ENCODE results near the gene FRRS1. TPM values are rescaled to one million over a fixed set of nuclear protein-coding genes. Genes with fewer than 3 reads are reported as not detected.

FRRS1 gene
- total and polyA plus RNA-seq, 10 of the 15 experiments (the other 5 are each of a cell fraction or from before 2014, with no cell fraction given) = 0.13 to 18.9 (median 8.0) TPM

- no peaks in the 10 kb centered on the region for H3K79me2 ChIP-seq (ENCODE audit: control insufficient read depth, insufficient read depth, low read length)
- no peak overlapping the region for H3K4me2 ChIP-seq (ENCODE audit: control insufficient read depth, insufficient read depth)
- FAIRE-seq = no peak
- no peak overlapping the region for H3K4me3 ChIP-seq
- 63% methylated on average over 17 of the region's 17 CpGs for WGBS (ENCODE audit: insufficient coverage, insufficient replicate concordance, low lambda C conversion rate, missing lambda C conversion rate)
- ATAC-seq = no peak
- H3K27ac ChIP-seq (ENCODE audit: control insufficient read depth, insufficient read depth) = no peak overlapping the region
- no TSS peak for BruUV-seq (replicated peaks)
- DNase-seq (ENCODE audit: low read depth, low spot score) = no peak
- ChIA-PET SMC1A (ENCODE audit: uncharacterized antibody, unreplicated experiment) (no interaction called here), CTCF (interaction anchor here (0.9 to 2.0 kb wide), 4 partner anchors 9 to 64 kb away, joined by 3 to 5 read pairs (median 4); no protein-coding TSS in a partner anchor), RAD21 (ENCODE audit: unreplicated experiment) (no interaction called here), POLR2A (interaction anchor here (1.4 kb wide), 1 partner anchor 83 kb away, joined by 3 read pairs; no protein-coding TSS in a partner anchor)
- peaks cover 0 to 6% of the 10 kb centered on the region in 2 experiments; a peak in 3 of 4 replicates for H3K36me3 ChIP-seq (ENCODE audit: control insufficient read depth in 2 of 2, insufficient read depth in 2 of 2, low read length in 1 of 2)
- no peaks in the 10 kb centered on the region for H3K27me3 ChIP-seq (replicated peaks in 1 of 2; ENCODE audit: control insufficient read depth in 2 of 2, insufficient read depth in 2 of 2, low read length in 1 of 2)
- intact Hi-C loops (cut with micrococcal nuclease; ENCODE audit: unreplicated experiment) (loop anchor here (10.0 kb wide), 1 partner anchor 710 kb away; no protein-coding TSS in a partner anchor), in situ Hi-C loops (cut with MboI) (loop anchor here (10.0 kb wide), 1 partner anchor 520 kb away; no protein-coding TSS in a partner anchor)
- no peaks in the 10 kb centered on the region for H3K4me1 ChIP-seq (ENCODE audit: control insufficient read depth, insufficient read depth, low read length)
- no peak overlapping the region for H2AFZ ChIP-seq (ENCODE audit: control insufficient read depth, low read depth, low read length)
- H3K9ac ChIP-seq (ENCODE audit: control insufficient read depth, insufficient read depth, low read length) = no peak overlapping the region
- no peaks in the 10 kb centered on the region for H4K20me1 ChIP-seq (ENCODE audit: control insufficient read depth, insufficient read depth)
- H3K9me3 ChIP-seq (replicated peaks; ENCODE audit: control insufficient read depth, insufficient read depth, low read length) = no peaks in the 10 kb centered on the region
- TF ChIP-seq ZBTB33 (IDR thresholded peaks at IDR 0.05) (no peak), NRF1 (conservative IDR thresholded peaks at IDR 0.05; ENCODE audit: low read depth, low read length) (no peak), ZNF687 (IDR thresholded peaks at IDR 0.05) (no peak), NKRF (conservative IDR thresholded peaks at IDR 0.05) (no peak), ESRRA (IDR thresholded peaks at IDR 0.05; ENCODE audit: low read length) (no peak), YBX1 (IDR thresholded peaks at IDR 0.05) (no peak), POLR2AphosphoS2 (IDR thresholded peaks at IDR 0.05; ENCODE audit: low read depth, low read length) (no peak), FOS (IDR thresholded peaks at IDR 0.05; ENCODE audit: borderline replicate concordance, extremely low read depth, insufficient read length) (no peak), PAX8 (IDR thresholded peaks at IDR 0.05) (no peak), SMAD5 (IDR thresholded peaks at IDR 0.05; ENCODE audit: low read depth) (no peak), MEF2A (IDR thresholded peaks at IDR 0.05; ENCODE audit: insufficient read depth, low read depth, low read length) (no peak), RCOR1 (conservative IDR thresholded peaks at IDR 0.05; ENCODE audit: low read depth, low read length) (no peak), PML (IDR thresholded peaks at IDR 0.05; ENCODE audit: low read length) (no peak), NFYB (IDR thresholded peaks at IDR 0.05; ENCODE audit: insufficient read depth, low read depth, low read length) (no peak), DPF2 (IDR thresholded peaks at IDR 0.05) (no peak), FOXM1 (IDR thresholded peaks at IDR 0.05; ENCODE audit: low read depth, low read length) (no peak), PKNOX1 (IDR thresholded peaks at IDR 0.05) (no peak)
Observed at GRCh38 chr1:99704356-99704816, 62.0 kb downstream of the FRRS1 start.
